C4-2B (cell line): ENCODE measurements around the gene PTPRD.

Source experiments
- H3K27ac ChIP-seq: fragments of 450-650 bp; 2 replicates; pipeline ENCODE4 v1.5.1; 2017
- ZFX ChIP-seq: fragments of 450-650 bp; IDR thresholded peaks from 2 replicates; pipeline ENCODE4 v1.6.1; 2017
- TF ChIP-seq, protein P1 (sequence below): fragments of 450-650 bp; conservative IDR thresholded peaks from 2 replicates; pipeline ENCODE4 v1.5.1; 2017; ENCODE audit warnings: mild to moderate bottlenecking

Gene PTPRD

DNA sequence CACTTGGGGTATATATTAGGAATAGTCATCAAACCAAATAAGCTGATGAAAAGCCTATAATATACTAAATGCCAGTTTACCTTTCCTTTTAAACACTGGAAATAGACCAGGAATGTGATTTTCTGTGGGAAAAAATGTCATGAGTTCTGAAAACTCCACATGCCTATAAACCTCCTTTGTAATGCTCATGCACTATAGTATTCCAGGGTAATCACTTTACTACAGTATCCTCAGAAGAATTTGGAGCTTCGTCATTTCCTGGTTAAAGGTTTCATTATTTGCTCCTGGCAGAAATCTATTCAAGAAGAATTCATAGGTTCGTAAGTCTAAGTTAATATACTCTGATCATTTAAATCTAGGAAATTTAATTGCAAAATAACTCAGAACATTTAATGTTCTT, 1736.5 kb downstream of the PTPRD start:
- TF ChIP-seq, protein P1, sequence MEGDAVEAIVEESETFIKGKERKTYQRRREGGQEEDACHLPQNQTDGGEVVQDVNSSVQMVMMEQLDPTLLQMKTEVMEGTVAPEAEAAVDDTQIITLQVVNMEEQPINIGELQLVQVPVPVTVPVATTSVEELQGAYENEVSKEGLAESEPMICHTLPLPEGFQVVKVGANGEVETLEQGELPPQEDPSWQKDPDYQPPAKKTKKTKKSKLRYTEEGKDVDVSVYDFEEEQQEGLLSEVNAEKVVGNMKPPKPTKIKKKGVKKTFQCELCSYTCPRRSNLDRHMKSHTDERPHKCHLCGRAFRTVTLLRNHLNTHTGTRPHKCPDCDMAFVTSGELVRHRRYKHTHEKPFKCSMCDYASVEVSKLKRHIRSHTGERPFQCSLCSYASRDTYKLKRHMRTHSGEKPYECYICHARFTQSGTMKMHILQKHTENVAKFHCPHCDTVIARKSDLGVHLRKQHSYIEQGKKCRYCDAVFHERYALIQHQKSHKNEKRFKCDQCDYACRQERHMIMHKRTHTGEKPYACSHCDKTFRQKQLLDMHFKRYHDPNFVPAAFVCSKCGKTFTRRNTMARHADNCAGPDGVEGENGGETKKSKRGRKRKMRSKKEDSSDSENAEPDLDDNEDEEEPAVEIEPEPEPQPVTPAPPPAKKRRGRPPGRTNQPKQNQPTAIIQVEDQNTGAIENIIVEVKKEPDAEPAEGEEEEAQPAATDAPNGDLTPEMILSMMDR = no peak
- no peak for TF ChIP-seq ZFX
- H3K27ac ChIP-seq = no peak overlapping the region

DNA sequence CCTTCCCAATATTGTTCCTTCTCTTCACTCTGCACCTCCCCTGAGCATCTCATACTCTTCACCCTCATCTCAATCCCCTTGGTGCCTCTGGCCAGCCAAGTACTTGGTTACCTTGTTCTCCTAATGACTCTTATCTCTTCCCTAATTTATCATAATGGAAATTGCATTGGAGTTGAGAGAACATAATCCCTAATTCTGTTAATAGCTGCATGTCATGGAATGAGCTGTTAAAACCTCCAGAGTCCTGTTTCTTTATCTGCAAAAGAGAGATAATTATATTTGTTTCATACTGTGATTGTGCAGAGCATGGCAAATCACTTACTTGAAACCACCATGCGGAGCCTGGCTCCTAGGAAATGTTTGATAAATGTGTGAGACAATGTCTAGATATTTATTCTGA, 1738.3 kb downstream of the PTPRD start:
- no peak overlapping the region for H3K27ac ChIP-seq
- TF ChIP-seq, protein P1 = no peak
- TF ChIP-seq ZFX = no peak

DNA sequence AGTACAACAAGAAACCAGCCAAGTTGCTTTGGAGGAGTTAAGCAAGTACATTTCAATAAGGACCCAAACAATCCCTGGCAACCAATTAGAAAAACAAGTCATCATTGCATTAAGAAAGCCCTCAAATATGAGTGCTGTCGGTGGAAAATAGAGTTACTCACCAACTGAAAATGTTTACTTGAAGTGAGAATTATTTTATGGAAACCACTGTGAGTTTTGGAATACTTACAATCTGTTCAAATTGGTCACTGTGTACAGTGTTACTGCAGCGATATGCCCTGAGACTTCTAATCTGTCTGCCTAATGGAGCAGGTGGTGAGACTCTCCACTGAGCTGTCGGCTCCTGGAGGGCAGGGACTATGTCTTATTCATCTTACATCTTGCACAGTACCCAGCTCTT, 1740.0 kb downstream of the PTPRD start:
- TF ChIP-seq ZFX = no peak
- TF ChIP-seq, protein P1 = no peak
- no peak overlapping the region for H3K27ac ChIP-seq

DNA sequence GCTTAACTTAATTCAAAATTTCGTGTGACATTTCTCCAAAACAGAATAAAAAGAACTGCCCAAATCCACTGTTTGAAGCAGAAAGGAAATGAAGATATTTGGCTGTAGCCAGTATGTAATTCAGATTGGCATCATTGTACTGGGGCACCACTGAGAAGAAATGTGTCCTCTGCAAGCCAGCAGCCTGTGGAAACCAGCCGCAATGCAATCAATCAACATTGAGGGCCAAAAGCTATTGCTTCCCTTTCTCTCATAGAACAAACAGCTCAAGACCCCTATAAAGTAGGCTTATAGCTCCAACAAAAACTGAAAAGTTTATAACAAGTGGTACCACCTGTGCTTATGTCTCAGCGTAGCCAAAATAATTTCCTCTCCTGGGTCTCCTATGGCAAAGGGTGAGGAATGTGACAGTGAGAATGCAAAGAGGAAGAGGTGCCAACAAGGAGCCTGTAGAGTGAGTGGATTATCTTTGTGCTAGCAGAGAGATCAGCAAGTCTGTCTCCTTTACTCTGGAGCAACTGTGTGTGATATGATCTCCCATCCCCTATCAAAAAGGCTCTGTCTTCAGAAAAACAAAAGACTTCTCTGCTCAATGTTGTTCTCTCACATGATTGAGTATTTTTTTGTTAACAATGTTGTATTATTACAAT, 1740.9 kb downstream of the PTPRD start:
- TF ChIP-seq, protein P1 = no peak
- TF ChIP-seq ZFX = no peak
- H3K27ac ChIP-seq = no peak overlapping the region

DNA sequence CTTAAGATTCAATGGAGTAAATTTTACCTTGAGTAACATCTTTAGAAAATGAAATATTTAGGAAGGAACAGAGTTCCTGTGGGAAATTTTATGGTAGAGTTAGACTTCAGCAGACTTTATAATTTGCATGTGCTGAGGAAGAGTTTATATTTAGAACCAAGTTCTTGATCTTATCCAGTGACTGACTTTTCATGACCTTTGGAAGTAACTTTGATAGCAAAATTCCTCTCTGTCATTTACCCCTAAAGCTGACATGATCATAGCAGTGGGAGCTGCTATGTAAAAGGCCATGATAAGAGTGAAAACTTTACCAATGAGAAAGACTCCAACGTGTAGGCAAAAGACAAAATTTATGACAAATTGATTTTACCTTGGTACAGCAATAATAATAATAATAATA, 1741.4 kb downstream of the PTPRD start:
- H3K27ac ChIP-seq = no peak overlapping the region
- TF ChIP-seq, protein P1 = no peak
- no peak for TF ChIP-seq ZFX

DNA sequence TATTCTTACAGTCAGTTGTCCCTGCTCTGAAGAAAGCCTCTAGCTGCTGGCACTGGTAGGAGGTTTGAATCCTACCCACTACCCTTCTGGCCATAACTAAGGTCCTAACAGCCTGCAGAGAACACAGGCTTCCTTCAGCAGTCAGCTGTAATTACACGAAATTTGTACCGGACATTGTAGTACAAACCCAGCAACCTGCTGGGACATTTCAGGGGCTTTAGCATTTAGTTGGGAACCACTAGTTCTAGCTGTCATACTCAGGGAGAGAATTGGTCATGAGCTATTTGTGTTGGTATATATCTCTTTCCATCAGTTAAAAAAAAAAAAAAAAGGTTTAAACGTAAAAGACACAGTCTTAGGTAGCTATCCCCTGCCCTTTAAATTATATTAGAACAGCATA, 1743.0 kb downstream of the PTPRD start:
- no peak overlapping the region for H3K27ac ChIP-seq
- TF ChIP-seq ZFX = no peak
- TF ChIP-seq, protein P1 = no peak

DNA sequence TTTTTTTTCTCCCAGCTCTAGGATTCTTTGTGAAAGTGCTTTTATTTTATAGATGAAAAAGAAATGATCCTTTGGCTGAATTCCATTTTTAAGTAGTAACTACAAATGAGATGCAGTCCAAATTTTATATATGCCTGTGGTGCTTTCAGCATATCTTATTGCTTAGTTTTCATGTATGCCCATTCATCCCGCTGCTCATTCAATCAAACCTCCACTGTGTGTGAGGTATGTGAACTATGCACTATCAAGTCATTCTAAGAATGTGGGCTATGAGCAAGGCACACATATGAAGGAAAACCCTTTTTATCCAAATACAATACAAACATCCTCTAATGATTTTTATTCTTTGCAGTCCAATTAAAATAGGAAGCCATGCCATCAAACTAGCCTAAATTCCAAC, 1744.2 kb downstream of the PTPRD start:
- no peak overlapping the region for H3K27ac ChIP-seq
- no peak for TF ChIP-seq ZFX
- TF ChIP-seq, protein P1 = no peak
